ENCODE results near the gene SCN11A. TPM values are rescaled to one million over a fixed set of nuclear protein-coding genes. Genes with fewer than 3 reads are reported as not detected.
"Not testable (repeated sequence)": the region's sequence is repeated elsewhere in the genome, so short reads cannot be mapped to it uniquely, and the experiment has no call there.

SCN11A gene
- total RNA-seq, 1 experiment from 2014 or later, result not detected

GRCh38 chr3:39065197-39065596 lies 13.5 kb upstream of the SCN11A start:
- DNase-seq (ENCODE audit: low read depth), result peak; percentile 19

- no peak for DNase-seq (ENCODE audit: low read depth)
These were observed 12.9 kb upstream of the SCN11A start for GRCh38 chr3:39064646-39065045.

DNA sequence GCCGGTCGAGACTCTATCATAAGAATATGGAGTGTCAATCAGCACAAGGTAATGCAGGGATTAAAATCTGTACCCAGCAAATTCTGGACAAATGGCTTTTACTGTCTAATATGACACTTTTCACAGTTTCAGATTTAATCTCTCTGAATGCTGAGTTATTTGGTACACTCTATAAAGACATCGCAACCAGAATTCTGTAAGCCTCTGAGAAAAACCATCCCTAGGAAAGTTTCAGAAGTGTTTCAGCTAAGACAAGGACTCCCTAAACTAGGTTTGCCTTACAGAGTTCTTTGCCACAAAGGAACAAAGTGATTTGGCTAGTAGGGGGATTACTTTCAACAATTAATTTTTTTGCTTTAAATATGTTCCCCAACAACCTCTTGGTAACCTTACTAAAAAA lies 11.4 kb upstream of the SCN11A start:
- no peak for DNase-seq (ENCODE audit: low read depth)

- DNase-seq (ENCODE audit: low read depth), result no peak
These were observed 10.4 kb upstream of the SCN11A start for GRCh38 chr3:39062180-39062579.

DNA sequence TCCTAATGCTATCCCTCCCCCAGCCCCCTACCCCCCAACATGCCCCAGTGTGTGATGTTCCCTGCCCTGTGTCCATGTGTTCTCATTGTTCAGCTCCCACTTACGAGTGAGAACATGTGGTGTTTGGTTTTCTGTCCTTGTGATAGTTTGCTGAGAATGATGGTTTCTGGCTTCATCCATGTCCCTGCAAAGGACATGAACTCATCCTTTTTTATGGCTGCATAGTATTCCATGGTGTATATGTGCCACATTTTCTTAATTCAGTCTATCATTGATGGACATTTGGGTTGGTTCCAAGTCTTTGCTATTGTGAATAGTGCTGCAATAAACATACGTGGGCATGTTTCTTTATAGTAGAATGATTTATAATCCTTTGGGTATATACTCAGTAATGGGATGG lies 9.5 kb upstream of the SCN11A start:
- not testable (repeated sequence) for DNase-seq (ENCODE audit: low read depth)

DNA sequence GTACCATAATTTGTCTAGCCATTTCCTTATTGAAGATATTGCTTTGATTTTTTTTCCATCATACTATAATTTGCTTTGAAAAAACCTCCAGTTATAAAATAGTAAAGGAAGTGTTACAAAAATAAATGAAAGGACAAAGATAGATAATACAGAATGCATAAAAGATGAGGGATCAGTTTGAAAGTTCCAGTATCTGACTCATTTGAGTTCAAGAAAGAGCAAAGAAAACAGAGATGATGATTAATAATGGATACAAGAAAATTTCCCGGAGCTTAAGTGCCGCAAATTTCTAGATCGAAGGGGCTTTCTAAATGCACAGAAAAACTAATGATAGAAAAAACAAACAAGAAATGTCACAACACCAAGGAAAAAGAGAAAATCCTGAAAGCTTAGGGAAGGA lies 4.4 kb upstream of the SCN11A start:
- DNase-seq (ENCODE audit: low read depth), result no peak

DNA sequence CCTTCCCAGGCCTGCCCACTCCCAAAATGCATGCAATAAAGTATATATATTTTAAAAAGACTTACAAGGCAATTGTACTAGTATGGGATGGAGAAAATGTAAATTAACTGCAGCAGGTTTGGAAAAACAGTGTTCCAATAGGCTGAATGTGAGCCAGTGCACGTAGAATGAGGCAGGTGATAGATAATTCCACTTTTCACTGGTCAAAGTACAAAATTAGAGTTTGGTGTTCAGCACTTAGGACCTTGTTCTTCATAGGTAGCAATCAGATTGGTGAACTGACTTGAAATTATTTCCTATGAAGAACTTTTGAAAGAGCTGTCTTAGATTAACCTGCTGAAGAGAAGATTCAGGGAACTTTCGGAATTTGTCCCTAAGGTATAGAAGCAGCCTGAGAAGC lies 2.0 kb upstream of the SCN11A start:
- no peak for DNase-seq (ENCODE audit: low read depth)

DNA sequence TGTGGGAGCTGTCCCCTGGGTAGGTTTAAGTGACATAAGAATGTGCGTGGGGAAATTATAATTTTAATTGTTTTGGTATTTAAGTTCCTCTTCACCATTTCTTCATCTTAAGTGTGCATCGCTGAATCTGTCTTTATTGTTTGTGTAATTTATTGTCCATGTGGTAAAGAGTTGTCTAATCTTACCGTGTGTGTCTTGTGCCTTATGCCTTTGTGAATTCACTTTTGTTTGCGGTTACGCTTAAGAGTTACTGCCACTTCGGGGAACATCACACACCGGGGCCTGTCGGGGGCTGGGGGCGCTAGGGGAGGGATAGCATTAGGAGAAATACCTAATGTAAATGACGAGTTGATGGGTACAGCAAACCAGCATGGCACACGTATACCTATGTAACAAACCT lies 839 bp upstream of the SCN11A start:
- no peak for DNase-seq (ENCODE audit: low read depth)

GRCh38 chr3:39050029-39050428 lies 1.7 kb downstream of the SCN11A start:
- no peak for DNase-seq (ENCODE audit: low read depth)

DNA sequence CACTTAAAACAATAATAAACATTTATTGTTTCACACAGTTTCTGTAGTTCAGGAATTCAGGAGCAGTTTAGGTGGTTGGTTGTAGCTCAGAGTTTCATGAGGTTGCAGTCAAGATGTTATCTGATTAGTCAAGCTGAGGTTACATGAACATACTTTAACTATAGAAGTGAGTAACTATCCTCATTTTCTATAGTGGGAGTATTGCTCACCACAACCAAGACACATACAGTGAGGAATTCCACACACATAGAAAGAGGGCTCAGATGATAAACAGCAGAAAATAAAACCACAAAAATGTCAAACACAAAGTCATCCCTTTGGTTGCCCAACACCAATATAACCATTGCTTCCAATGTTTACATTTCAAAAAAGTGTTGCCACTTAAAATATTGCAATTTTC lies 13.6 kb downstream of the SCN11A start:
- peak; percentile 52 for DNase-seq (ENCODE audit: low read depth)

GRCh38 chr3:39029556-39029955 lies 22.2 kb downstream of the SCN11A start:
- DNase-seq (ENCODE audit: low read depth), result no peak

DNA sequence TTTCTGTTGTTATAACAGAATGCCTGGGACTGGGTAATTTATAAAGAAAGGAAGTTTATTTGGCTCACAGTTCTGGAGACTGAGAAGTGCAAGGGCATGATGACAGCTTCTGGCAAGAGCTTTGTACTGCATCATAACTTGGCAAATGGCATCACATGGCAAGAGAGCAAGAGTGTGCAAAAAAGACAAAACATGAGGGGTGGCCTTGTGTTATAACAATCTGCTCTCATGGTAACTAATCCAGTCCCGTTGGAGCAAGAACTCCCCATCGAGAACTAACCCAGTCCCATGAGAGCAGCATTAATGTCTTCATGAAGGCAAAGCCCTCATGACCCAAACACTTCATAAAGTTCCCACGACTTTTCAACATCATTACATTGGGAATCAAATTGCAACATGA lies 23.2 kb downstream of the SCN11A start:
- no peak for DNase-seq (ENCODE audit: low read depth)

DNA sequence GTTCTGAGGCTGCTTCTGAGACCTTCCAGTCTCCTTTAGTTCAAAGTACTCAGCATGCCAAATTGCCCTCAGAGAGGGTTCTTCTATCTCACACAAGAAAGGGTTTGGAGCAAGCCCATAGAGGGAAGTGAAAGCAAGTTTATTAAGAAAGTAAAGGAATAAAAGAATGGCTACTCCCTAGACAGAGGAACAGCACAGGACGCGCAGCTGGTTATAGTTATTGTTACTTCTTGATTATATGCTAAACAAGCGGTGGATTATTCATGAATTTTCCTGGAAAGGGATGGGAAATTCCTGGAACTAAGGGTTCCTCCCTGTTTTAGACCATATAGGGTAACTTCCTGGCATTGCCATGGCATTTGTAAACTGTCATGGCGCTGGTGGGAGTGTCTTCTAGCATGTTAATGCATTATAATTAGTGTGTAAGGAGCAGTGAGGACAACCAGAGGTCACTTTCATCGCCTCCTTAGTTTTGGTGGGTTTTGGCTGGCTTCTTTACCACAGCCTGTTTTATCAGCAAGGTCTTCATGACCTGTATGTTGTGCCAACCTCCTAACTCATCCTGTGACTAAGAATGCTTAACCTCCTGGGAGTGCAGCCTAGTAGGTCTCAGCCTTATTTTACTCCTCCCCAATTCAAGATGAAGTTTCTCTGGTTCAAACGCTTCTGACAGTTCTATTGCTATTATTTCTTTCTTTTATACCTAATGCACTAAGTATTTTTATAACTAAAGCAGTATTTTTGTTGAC lies 26.3 kb downstream of the SCN11A start:
- no peak for DNase-seq (ENCODE audit: low read depth)

- no peak for DNase-seq (ENCODE audit: low read depth)
These were observed 27.2 kb downstream of the SCN11A start for GRCh38 chr3:39024497-39024896.

- DNase-seq (ENCODE audit: low read depth), result no peak
These were observed 29.5 kb downstream of the SCN11A start for GRCh38 chr3:39022286-39022630.

- DNase-seq (ENCODE audit: low read depth), result no peak
These were observed 30.1 kb downstream of the SCN11A start for GRCh38 chr3:39021465-39022285.

DNA sequence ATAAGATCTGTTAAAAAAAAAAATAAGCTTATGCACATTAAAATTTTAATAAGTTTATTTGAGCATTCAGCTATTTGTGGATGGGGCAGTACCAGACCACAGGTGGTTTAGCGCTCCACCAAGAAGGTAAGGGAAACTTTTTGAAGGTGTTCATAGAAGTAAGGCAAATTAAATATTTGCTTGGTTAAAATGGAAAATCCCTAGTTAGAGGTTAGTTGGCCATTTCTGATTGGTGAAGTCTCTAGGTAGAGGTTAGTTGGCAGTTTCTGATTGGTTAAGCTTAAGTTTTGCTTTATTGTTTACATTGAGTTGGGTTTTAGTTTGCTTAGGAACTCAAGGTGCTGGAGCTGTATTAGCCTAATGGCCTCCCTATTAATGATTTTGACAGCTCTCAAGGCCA lies 30.7 kb downstream of the SCN11A start:
- DNase-seq (ENCODE audit: low read depth), result no peak

DNA sequence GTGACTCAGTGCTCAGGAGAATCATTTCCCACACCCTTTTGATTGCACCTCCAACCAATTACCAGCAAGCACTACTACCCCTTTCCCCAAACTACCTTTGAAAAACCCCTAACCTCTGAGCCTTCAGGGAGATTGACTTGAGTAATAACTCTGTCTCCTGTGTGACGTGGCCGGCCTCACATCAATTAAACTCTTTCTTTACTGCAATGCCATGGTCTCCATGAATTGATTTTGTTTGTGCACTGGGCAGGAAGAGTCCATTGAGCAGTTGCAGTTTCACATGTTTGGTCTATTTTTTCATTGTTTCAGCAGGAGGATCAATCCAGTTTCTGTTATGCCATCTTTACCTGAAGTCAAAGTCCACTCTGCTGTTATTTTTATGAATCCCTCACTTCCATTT lies 32.4 kb downstream of the SCN11A start:
- no peak for DNase-seq (ENCODE audit: low read depth)

DNA sequence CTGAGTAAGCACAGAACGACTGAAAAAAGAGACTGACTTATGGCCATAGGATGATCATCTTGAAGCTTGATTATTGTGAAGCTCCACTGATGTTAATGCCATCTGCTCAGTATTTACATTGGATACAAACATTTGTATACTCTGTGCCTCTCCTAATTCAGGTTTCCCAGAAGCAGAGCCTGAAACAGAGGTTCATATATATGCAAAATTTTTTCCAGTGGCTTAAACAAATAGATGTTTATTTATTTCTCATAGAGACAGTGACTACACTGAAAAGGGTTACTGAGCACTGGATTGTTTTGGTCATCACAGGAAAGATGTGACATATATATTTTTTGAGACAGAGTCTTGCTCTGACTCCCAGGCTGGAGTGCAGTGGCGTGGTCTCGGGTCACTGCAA lies 36.3 kb downstream of the SCN11A start:
- no peak for DNase-seq (ENCODE audit: low read depth)

- DNase-seq (ENCODE audit: low read depth), result no peak
These were observed 37.7 kb downstream of the SCN11A start for GRCh38 chr3:39013921-39014509.

GRCh38 chr3:39013289-39013688 lies 38.5 kb downstream of the SCN11A start:
- peak; percentile 32 for DNase-seq (ENCODE audit: low read depth)

GRCh38 chr3:39011191-39011736 lies 40.5 kb downstream of the SCN11A start:
- DNase-seq (ENCODE audit: low read depth), result no peak

DNA sequence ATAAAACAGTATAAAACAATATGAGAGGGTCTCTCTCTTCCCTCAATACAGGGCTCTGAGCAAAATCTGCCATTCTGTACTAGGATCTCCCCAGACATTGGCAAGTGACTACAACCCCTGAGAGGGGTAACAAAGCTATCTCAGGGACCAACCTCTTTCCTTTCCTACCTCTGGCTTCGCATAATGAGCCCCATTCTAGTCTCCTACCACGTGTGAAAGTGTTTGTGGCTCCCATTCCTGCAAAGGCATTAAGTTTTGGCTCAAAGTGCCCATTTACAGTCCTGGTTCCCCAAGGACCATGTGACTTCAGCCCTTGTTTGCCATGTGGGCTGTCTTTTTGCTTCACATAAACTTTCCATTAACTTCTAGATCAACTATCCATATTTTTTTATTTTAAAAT lies 46.4 kb downstream of the SCN11A start:
- no peak for DNase-seq (ENCODE audit: low read depth)
